Smooth muscle cell of the brain vasculature (primary cell): ENCODE results near the gene BRD9.
"Not testable (repeated sequence)": the region's sequence is repeated elsewhere in the genome, so short reads cannot be mapped to it uniquely, and the experiment has no call there.

Experiments
- DNase-seq: peaks from one replicate; pipeline ENCODE4 v3.0.0-alpha.2; 2012; ENCODE audit warnings: low read depth, low spot score

BRD9 gene

DNA sequence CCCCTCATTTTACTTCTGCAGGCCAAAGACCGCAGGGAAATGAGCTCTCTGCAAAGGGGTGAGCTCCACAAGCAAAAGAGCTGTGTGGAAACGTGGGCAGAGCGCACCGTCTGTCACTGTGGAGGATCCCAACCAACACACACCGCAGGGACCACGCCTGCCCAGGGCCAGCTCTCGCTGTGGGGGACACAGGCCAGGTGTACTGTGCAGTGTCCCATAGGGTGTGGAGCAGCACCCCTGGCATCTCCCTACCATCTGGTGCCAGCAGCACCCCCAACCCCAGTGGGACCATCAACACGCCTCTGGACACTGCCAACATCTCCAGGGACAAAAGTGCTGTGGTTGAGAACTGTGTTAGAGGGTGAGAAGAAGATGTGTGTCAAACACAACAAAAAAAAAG is 13.9 kb downstream of the BRD9 start:
- DNase-seq = not testable (repeated sequence)

DNA sequence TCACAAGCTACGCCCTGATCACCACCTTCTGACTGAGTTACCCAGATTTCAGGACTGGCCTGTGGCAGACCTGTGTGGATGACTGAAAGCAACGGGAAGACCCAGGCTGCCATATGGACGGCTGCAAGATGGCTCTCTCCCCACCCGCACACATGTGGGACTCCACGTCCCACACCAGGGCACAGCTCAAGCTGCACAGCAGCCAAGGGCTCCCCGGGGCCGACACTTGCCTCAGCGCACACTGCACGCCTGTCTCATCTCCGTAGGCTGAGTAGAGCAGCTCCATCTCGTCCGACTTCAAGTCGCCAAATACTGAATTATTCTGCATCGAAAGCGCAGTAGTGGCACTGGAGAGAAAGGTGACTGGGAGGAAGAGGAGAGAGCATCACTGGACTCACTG is 14.5 kb downstream of the BRD9 start:
- DNase-seq = no peak

- DNase-seq = no peak
Observed at GRCh38 chr5:876398-877365, 15.9 kb downstream of the BRD9 start.

DNA sequence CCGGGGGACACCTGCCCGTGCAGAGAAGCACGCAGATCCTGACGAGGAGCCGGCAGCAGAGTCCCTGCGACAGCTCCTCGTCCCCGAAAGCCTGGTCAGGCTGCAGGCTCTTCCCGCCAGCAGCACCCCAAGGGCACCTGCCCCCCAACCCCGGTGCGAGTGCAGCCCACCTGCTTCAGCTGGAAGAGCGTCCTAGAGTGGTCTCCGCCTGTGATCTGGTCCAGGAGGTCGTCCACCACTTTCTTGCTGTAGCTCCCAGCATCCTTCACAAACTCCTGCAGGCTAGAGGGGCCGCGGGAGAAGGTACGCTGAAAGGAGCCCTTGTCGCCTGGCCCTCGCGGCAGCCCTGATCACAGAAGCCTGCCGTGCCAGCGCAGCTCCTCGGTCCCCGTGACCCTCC is 16.7 kb downstream of the BRD9 start:
- DNase-seq = no peak

DNA sequence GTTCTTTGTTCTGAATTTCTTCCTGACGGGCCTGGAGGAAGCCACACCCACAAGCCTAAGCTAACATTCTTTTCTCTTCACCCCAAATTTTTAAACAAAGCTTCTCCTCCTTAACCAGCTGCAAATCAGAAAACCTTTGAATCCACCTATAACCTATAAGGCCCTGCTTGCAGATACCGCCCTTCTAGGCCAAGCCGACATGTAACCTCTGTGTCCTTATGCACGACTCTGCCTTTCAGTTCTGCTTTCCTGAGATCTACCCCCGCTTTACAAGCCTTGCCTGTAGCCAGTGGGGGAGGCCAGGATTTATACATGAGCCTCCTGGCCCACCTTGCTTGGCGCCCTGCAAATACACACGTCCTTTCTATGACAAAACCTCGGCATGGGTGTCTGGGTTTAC is 19.3 kb downstream of the BRD9 start:
- no peak for DNase-seq

- no peak for DNase-seq
Observed at GRCh38 chr5:872301-872700, 20.3 kb downstream of the BRD9 start.

DNA sequence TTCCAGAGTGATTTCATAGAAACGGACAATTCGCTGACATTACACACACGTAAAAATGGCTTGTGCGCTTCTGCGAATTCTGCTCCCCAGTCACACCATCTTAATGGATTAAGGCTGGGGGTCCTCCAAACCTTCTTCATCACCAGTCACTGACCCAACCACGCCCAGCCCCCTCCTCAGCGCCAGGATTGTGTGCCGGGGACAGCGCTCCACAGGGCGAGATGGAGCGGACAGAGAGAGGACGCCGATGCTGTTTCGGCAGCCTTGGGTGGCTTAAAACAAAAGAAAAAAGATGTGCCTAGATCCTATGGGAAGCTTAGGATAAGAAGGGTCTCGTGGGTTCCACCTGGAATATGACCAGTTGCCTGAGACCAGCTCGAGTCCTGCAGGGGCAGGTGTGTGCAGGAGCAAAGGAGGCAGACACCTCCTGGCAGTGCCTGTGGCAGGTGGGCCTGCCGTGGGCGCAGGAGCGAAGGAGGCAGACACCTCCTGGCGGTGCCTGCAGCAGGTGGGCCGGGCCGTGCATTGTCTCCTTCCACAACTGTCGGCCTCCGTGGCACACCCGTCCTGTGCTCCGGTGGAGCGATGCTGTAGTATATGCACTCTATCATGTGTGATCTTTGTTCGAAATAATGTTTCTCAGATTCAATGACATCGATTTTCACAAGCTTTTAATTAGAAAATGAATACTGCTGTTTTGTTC is 20.9 kb downstream of the BRD9 start:
- no peak for DNase-seq

GRCh38 chr5:870956-871355 is 21.6 kb downstream of the BRD9 start:
- DNase-seq = no peak

DNA sequence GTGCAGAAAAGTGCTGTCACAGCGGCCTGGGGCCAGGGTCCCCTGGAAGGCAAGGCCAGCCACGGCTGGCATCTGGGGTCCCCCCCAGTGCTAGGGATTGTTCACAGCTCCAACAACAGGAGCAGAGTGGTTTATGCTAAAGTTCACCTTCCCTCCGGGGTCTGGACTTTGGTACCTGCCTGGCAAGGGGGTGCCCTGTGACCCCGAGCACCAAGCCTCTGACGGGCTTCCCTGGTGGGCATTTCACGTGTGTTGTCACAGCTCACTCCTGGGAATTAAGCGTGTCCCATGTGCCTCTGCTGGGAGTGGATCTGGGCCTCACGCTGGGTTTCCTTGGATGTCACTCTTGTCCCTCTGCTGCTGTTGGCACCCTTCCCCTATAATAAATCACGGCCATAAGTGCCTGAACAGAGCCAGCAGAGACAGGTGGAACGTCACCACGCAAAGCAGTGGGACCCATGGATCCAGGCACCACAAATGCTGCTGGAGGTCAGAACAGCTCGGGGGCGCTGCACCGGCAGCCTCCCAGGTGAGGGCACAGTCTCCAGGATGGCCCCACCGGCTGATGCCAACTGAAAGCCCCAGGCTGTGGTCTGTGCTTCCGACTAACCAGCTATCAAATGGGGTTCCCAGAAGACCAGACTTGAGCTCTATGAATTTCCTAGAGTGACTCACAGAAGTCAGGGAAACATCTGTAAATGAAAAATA is 24.0 kb downstream of the BRD9 start:
- no peak for DNase-seq

- no peak for DNase-seq
Observed at GRCh38 chr5:867300-867870, 25.2 kb downstream of the BRD9 start.

DNA sequence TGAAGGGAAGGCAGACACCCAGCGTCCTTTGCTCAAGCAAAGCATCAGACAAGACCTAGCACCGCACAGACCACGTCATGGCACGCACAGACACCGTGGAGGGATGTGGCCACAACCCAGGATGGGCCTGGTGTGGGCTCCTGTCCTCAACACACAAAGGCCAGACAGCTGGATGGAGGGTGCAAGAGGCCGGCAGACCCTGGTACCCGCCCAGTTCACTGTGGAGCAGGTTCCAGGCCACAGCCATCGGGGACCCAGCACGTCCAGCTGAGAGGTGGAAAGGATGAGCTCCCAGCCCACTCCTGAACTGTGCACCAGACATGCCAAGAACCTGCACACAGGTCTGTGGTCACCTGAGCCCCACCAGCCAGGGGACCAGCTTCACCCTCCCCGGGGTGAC is 26.8 kb downstream of the BRD9 start:
- DNase-seq = no peak

DNA sequence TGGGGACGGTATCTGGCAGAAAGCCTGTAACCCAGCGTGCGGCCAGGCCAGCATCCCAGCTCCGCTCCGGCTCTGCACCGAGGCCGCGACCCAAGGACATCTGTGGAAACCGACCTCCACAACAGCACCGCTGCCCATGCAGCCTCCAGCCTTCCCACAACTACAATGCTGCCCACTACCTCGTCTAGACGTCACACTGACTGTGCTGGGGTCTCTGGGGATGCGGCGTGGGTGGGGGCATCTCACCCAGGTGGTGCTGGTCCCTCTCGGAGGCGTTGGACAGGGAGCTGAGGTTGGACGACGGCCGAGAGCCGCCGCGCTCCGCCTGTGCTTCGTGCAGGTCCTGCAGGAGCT is 27.5 kb downstream of the BRD9 start:
- no peak for DNase-seq

- DNase-seq = no peak
Observed at GRCh38 chr5:864492-865167, 28.0 kb downstream of the BRD9 start.

DNA sequence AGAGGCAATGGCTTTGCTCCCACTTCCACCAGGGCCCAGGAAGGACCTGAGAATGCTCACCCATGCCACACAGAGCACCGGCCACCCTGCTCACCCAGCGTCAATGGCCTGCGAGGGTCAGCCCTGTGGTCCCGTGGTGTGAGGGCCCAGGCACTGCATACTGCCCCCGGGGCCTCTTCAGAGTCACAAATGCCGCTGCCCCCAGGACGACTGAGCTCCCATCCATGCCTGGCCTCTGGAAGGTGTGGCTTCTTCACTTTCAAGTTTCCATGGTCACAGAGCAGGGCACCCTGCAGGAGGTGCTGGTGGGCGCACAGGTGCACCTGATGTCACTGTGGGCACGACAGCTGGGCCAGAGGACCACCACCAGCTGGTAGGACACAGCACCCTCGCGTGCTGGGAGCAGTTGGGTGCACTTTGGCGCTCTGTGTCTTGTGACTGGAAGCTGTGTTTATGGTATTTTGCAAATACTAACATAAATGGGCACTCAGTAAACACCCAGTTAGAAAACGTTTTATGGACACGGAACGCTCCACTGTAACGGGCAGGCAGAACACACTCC is 29.3 kb downstream of the BRD9 start:
- no peak for DNase-seq

DNA sequence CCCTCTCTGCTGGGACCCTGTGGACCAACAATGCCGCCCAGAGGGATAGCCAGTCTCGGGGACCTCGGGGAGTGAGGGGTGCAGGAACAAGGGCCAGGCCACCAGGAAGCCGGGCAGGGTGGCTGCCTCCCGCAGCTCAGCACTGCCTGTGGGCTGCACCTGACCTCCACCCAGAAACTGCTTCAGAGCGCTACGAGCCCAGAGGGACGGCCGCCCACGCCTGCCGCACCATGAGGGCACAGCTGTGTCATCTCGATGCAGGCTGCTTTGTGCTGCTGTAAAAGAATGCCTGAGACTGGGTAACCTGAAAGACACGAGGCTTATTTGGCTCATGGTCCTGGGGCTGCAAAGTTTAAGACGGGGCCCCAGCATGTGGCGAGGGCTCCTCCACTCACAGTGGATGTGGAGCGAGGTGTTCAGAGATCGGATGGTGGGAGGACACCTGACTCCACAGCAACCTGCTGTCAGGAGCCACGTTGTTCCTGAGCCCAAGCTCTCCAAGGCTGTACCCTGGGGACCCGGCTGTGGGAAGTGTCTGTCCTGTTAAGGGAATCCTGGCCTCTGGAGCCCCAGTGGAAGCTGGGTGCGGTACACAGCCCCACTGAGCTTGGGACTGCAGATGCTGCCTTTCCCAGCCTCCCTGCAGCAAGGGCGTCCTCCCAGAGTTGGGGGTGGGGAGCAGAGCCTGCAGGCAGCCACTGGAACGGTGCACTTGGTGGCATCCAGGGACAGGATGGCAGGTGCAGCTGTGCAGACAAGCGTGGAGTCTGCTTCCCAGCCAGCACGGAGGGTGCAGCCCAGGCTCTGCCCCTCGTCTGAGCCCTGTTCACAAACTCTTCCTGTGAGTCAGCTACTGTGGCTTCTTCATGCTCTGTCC is 30.0 kb downstream of the BRD9 start:
- DNase-seq = no peak

- DNase-seq = no peak
Observed at GRCh38 chr5:861442-862366, 30.9 kb downstream of the BRD9 start.

GRCh38 chr5:860506-861150 is 32.0 kb downstream of the BRD9 start:
- DNase-seq = no peak

GRCh38 chr5:859798-860296 is 32.8 kb downstream of the BRD9 start:
- DNase-seq = no peak
